Measurements from ENCODE around the gene RFPL3.

DNA sequence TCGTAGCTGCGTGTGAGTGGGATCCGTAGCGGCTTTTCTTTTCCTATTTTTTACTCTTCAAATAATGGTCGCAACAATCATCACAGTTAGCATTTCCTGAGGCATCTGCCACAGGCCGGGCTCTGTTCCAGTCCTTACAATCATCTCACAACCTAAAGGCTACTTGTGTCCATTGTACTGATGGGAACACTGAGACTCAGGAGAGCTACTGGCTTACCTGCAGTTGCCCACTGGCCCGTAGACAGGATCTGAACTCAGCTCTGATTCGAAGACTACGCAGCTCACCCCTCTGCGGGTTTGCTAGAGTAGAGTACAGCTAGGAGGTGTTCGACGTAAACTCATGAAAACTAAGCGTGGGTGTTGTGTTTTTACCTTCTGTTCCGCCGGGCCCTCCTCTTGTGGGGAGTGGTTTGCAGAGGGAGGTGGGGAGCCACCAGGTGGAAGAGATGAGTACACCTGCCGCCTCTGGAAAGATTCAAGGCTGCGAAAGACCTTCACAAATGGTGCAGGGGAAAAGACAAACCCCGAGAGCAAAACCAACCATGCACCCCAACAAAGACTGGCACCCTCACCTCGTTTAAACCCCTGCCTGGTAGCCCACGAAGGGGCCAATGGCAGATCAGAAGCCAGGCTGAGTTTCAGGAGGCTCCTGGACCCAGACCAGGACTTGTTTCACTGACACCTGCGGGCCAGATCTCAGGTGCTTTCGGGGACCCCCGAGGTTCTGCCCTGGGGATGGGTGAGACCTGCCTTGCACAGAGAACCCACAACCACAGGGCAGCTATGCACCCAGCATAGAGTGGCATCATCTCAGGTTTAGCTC, 18.3 kb upstream of the RFPL3 start:
- TF ChIP-seq FOXM1 (IDR thresholded peaks at IDR 0.05; ENCODE audit: borderline replicate concordance) = no peak
- no peak for TF ChIP-seq SP1 (IDR thresholded peaks at IDR 0.05)
- no peak for TF ChIP-seq LEF1 (IDR thresholded peaks at IDR 0.05; ENCODE audit: borderline replicate concordance)
- TF ChIP-seq FOXA1 (IDR thresholded peaks at IDR 0.05) = no peak
- TF ChIP-seq TARDBP (IDR thresholded peaks at IDR 0.05) = no peak
- TF ChIP-seq HDGF (IDR thresholded peaks at IDR 0.05; ENCODE audit: borderline replicate concordance) = no peak

All from HEK293T (cell line).